IPS-18c (cell line): ENCODE measurements around the gene ID2.

Experiments used
- H3K4me3 ChIP-seq: 2 replicates; pipeline ENCODE4 v1.7.0; 2013; ENCODE audit warnings: low read depth, mild to moderate bottlenecking, low read length, moderate library complexity; ENCODE audit not compliant: insufficient read depth
- H3K9me3 ChIP-seq: one replicate; pipeline ENCODE4 v1.6.1; 2013; ENCODE audit warnings: mild to moderate bottlenecking, low read length, moderate library complexity; ENCODE audit not compliant: control insufficient read depth, insufficient read depth

ID2 gene

DNA sequence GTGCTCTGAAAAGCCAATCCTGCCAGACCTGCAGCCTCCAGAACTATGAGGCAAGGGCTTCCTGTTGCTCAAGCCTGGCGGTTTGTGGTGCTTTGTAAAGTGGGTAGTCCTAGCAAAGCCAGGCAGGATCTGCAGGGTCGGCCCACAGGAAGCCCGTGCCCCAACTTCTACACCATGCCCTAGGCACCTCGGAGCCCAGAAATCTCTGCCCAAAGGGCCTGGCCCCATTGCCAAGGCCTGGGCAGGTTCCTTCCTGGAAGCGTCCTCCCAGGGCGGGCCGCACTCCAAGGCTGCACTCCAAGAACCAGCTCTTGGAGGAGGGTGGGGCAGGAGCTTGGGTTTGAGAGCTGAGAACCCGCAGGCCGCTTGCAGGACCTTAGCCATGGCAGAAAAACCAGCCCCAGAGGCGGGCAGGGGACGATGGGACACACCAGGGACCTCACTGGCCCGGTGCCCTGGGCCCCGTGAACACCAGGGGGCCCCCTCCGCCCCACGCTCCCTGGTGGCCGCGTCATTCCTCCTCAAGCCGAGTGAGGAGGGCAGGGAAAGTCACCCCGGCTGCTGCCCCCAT, 37.2 kb upstream of the ID2 start:
- Histone ChIP-seq H3K4me3 (no peak overlapping the region), H3K9me3 (no peaks in the 10 kb centered on the region)

DNA sequence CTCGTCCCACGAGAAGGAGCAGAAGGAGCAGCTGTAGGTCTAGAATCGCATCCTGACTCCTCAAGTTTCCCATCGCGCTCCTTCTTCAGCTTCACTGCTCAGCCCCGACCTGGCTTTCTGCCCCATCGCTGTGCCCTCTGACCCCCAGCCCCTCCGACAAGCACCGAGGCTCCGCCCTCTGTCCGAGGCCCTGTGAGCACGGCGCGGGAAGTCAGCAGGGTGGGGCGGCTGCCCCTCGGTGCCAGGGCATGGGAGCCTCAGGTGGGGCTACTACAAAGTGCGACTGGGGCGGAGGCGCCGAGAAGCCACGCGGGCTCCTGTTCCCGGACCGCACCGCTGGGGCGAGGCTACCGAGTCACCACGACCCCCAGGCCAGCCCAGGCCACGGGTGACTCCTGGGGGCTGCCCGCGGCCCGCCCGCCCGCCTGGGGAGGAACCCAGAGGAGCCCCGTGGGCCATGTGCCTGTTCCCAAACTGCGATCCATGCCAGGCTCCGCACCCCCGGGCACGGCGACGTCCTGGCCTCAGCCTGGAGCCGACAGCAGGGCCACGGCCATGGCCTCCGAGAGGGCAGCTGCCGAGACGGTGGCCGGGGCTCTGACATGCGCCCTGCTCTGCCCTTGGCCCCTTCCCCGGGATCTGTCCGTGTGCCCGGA, 36.6 kb upstream of the ID2 start:
- H3K9me3 ChIP-seq = peaks cover 2% of the 10 kb centered on the region

DNA sequence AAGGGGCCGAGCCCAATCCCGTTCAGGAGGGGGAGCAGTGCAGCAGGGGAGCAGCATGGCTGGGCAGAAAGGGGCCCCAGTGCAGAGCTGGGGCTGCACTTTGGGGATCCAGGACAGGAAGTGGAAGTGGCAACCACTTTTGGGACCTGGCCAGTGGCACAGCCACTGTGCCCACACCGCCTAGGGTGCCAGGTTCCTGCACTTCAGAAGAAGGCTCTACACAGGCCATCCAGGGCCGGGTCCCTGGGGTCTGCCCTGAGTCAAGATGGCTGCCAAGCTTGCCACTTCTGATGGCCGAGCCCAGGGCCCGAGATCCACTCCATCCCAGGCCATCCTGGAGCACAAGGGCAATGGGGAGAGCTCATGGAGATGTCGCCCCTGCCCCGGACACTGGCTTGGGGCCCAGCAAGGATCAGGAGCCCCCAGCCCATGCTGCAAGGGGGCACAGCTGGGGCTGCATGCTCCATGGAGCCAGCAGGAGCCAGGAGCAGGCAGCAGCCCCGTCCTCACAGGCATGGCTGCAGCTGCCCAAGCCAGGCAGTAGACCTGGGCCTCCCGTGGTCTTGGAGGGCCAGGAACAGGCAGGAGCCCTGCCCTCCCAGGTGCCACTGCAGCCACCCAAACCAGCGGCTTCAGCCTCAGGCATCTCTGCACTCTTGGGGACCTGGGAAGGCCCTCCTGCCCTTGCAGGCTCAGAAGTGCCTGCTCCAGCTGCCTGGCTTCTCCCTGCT, 35.0 kb upstream of the ID2 start:
- H3K4me3 ChIP-seq = no peak overlapping the region
- H3K9me3 ChIP-seq = peaks cover 2% of the 10 kb centered on the region

More for the DNA sequence above, 36.6 kb upstream of the ID2 start:
- no peak overlapping the region for H3K4me3 ChIP-seq

DNA sequence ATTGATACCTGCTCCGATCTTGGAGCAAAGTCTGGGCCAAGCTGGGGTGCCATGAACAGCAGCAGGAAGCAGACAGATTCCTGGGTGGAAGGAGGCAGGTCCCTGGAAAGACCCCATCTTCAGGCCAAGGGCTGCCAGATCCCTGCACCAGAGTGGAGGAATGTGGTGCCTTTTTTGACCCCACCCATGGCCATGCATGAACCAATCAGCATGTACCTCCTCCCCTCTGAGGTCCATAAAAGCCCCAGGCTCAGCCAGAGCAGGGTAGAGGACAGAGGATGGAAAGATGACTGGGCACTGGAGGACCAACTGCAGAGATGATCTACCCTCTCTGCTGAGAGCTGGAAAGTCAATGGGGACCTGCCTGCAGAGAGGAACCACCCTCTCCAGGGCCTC, 34.4 kb upstream of the ID2 start:
- no peak overlapping the region for H3K4me3 ChIP-seq
- peaks cover 2% of the 10 kb centered on the region for H3K9me3 ChIP-seq

DNA sequence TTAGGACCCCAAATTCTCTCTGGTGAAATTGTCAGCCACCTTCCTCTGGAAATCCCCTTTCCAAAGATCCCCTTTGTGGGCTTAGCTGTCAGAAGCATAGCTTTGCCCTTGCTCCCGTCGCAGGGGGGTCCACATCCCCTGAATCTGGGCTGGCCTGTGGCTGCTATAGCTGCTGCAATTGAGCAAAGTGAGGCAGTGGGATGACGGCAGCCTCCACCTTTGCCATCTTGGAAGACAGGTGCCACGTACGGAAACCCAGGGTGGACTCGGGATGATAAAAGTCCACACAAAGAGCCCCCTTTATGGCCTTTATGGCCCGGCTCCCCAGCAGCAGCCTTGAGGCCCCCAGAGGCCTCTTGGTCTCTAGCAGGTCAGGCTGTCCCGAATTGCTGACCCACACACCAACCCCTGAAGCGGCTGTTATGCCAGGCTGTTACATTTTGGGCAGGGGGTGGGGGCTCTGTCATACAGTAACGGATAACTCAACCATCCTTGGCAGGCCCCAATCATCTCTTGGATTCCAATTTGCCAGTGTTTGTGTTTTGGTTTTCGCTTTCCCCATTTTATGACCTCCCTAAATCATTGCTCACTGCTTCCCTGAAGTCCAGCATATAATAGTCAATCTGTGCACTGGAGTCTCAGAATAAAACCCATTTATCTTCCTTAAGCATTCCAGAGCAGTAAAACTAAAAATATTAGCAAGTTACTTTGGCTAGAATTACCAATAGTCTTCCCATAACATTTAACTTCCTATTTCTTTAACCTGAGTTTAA, 33.2 kb upstream of the ID2 start:
- Histone ChIP-seq H3K4me3 (no peak overlapping the region), H3K9me3 (peaks cover 2% of the 10 kb centered on the region)

DNA sequence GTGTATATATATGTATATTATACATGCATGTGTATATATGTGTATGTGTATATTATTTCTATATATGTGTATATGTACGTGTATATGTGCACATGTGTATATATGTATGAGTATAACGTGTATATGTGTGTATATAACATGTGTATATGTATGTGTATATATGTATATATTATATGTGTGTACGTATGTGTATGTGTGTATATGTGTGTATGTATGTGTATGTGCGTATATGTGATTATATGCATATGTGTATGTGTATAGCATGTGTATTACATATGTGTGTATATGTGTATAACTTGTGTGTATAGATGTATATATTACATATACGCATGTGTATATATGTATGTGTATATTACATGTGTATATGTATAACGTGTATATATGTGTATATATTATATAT, 32.1 kb upstream of the ID2 start:
- H3K9me3 ChIP-seq = peaks cover 2% of the 10 kb centered on the region

DNA sequence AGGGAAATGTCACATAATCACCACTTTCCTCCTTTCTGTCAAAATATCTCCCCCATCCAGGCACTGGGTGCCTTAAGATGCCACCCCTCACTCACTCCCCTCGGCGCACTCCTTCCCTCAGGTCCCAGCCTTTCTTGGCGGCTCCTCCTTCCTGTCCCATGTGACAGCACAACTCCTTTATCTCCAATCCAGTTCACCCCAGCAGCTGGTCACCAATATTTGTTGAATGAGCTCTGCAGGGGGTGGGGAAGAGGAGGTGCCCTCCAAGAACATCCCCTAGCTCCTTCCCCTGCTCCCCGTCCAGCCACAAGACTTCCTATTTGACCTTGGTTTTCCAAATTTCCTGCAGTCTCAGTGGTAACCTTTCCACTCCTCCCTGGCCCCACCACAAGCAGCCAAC, 31.6 kb upstream of the ID2 start:
- Histone ChIP-seq H3K4me3 (no peak overlapping the region), H3K9me3 (peaks cover 2% of the 10 kb centered on the region)

More for the DNA sequence above, 32.1 kb upstream of the ID2 start:
- H3K4me3 ChIP-seq = no peak overlapping the region

DNA sequence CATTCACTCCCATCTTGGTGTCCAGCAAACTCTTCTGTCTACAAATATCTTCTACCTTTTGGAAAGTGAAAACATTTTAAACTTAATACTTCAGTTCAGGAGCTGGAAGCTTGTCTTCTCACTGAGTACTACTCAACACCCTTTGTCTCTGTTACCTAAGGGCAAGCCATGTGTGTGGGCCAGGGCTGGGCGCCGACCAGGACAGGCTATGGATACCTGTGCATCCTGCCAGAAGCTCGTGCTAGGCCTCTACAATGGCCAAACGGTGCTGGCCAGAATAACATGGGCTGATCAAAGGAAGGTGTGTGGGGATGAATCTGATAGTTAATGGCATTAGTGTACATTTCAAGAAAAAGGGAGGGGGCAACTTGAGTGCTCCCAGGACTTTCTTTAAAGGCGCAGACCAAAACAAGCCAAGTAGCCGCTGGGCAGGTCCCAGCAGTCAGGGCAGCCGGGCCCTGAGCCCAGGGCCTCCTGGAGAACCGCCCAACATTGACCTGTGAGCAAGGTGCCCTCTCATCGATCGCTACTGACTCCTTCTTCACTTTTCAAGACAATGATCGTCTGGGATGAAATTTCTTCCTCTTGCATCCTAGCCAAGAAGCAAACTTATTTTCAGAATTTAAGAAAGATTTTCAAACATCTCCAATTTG, 29.0 kb upstream of the ID2 start:
- no peak overlapping the region for H3K4me3 ChIP-seq
- peaks cover 2% of the 10 kb centered on the region for H3K9me3 ChIP-seq

DNA sequence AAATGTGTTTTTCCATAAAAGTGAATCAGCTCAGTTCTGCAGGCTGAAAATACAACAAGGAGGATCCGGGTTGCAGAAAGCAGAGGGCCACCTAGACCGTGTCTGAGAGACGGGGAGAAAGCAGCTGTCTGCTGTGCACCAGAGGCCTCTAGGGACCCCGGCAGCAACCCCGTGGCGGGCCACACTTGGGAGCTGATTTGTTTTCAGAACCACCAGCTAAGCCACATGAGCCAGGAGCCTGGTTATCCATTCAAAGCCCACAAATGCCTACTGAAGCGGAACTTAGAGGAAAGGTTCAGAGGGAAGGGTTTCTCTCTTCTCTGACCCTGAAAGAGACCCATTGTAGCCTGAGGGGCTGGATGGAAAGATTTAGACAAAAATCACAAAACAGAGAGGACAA, 28.4 kb upstream of the ID2 start:
- Histone ChIP-seq H3K9me3 (peaks cover 2% of the 10 kb centered on the region), H3K4me3 (no peak overlapping the region)

DNA sequence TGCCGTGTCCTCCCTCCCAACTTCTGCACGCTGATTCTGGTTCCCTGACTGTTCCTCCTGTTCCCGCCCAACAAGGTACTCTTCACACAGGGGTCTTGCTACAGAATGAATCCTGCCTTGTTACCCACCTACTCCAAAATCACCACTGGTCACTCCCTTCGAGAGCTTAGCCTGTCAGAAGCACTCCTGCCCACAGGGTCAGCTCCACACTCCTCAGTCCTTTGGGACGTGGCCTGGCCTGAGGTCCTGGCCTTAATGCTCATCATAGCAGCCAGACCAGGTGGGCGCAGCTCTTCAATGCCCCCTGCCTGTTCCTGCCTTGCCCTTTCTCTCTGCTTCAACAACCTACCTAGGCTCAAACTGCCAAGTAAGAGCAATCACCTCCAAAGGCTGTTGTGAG, 27.8 kb upstream of the ID2 start:
- H3K9me3 ChIP-seq = peaks cover 2% of the 10 kb centered on the region
- no peak overlapping the region for H3K4me3 ChIP-seq

DNA sequence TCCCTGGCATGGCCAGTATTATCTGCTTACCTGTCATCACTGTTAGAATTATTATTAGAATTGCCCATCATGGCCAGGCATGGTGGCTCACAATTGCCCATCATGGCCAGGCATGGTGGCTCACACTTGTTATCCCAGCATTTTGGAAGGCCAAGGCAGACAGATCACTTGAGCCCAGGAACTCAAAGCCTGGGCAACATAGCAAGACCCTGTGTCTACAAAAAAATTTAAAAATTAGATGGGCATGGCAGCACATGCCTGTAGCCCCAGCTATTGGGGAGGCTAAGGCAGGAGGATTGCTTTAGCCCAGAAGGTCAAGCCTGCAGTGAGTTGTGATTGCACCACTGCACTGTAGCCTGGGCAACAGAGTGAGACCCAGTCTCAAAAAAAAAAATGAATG, 27.4 kb upstream of the ID2 start:
- Histone ChIP-seq H3K9me3 (peaks cover 2% of the 10 kb centered on the region), H3K4me3 (no peak overlapping the region)

DNA sequence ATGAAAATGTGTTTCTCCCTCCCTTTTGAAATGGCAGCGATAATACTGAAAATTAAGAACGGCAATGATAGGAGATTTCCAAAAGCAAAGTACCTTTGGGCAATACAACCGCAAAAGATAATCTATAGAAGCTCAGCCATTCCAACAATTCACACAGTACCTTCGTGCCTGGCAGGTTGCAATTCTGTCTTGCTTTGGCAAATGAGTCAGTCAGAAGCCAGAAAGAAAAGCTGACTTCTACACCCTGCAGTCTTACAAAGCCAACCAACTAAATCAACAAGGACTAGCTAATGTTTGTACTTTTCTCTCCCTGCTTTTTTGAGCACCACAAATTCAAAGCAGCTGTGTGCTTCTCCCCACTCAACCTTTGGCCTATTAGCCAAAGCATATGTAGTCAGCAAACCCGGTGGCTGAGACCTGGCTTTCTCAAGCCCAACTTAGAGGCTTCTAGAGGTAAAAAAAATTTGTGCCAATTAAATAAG, 25.7 kb upstream of the ID2 start:
- H3K9me3 ChIP-seq = no peaks in the 10 kb centered on the region

DNA sequence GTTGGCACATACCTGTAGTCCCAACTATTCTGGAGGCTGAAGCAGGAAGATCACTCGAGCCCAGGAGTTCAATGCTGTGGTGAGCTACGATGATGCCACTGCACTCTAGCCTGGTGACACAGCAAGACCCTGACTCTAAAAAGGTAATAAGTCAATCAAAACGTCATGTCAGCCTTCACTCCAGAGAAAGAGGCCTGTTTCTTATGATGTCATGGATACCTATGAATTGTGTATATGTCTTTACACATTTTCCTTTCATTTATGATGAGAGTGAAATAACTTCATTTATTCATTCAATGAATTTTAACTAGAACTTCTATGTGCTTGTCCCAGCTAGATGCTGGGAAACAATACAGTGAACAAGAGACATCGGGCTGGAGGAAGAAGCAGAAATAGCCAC, 25.0 kb upstream of the ID2 start:
- Histone ChIP-seq H3K9me3 (no peaks in the 10 kb centered on the region), H3K4me3 (no peak overlapping the region)

More for the DNA sequence above, 25.7 kb upstream of the ID2 start:
- no peak overlapping the region for H3K4me3 ChIP-seq

DNA sequence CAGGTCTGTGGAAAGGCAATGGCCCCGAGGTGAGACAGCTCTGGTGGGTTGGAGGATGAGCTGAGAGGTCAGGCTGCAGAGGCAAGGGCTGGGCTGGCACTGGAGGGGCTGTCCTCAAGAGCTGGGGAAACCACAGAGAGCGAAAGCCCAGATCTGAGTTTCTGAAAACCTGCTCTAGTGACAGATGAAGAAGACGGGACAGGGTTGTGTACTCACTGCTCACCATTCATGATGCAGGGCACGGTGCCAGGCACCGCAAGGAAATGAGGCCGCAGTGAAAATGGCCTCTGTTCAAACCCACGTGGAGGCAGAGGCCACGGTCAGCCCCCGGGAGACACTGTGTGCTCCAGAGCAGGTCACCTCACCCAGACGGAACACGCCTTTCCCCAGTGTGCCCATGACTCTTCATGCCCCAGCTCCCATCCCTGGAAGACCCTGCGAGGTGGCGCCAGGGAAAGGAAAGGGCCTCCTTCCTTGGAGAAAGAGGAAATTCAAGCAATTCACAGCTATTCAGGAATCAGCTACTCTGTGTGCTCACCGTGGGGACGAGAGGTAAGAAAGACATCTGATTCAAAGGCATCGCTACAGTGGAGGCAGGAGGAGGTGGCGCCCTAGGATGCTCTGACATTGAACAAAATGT, 24.3 kb upstream of the ID2 start:
- Histone ChIP-seq H3K9me3 (no peaks in the 10 kb centered on the region), H3K4me3 (no peak overlapping the region)

DNA sequence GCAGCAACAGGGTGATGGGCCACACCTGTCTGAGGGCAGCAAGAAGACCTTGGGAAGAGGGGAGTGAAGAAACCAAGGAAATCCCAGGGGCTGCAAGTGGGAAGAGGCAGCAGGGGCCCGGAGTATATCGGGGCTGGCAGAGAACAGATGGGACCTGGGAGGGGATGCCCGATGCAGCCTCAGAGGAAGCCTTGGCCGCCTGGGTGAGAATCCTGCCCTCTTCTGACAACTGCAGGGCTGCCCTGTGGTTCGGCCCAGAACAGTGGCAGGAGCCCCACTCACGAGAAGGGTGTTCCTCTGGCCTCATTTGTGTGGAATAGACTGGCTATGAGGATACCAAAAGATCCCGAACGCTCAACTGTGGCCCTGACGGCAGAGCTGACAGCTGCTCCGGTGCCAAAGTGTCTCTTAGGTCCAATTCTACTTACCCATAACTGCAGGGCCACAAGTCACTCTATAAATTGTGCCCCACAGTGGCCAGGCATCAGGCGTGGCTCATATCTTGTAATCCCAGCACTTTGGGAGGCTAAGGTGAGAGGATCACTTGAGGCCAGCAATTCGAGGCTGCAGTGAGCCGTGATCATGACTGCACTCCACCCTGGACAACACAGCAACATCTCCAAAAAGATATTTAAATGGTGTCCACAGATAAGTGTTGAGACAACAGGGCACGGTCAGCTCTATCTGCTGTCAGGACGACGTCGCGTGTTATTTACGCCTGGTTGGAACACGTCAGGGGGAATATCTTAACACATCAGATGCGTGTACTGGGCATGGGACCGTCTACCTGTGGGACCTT, 23.6 kb upstream of the ID2 start:
- Histone ChIP-seq H3K9me3 (no peaks in the 10 kb centered on the region), H3K4me3 (no peak overlapping the region)

DNA sequence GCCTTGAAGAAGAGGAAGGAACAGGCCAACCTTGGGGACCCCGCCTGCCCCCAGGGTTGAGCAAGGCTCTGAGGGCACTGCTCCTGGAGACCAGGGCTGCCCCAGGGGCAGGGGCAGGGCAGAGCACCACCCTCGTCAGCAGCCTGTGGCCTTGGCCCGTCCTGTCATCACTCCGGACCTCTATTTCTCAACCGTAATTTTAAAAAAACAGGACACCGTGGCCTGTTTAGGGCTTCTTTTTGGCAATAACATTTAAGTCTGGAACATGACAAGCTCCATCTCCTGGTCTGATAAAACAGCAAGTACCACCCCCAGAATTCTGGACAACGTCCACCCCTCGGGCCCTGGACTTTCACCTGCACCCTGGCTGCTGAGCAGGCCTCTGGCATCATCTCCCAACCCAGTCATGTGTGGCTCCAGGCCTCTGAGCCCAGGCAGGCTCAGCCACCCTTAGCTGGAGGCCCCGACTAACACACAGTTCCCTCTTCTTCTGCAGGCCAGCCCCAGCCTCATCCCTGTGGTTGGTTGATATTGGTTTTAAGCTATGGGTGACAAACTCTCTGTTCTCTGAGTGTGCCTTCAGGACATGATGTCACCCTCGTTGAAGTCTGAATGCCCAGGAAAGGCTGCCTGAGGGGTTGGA, 22.6 kb upstream of the ID2 start:
- Histone ChIP-seq H3K9me3 (no peaks in the 10 kb centered on the region), H3K4me3 (no peak overlapping the region)
